Keratinocyte (primary cell): ENCODE measurements around the gene CSRP3. TPM values are rescaled to one million over a fixed set of nuclear protein-coding genes. Genes with fewer than 3 reads are reported as not detected.

ENCODE experiments used
- DNase-seq: peaks from one replicate; pipeline ENCODE4 v3.0.0-alpha.2; 2011; ENCODE audit warnings: low read depth, missing footprints, low spot score
- FAIRE-seq: peaks from 2 replicates; lab custom pipeline; 2011; peaks lifted over from hg19 to GRCh38; lab: Jason Lieb, UNC
- H2AFZ ChIP-seq: 2 replicates; pipeline ENCODE4 v1.6.0; 2012; ENCODE audit warnings: low read length, control low read depth, inconsistent platforms; ENCODE audit not compliant: control insufficient read depth
- H3K27ac ChIP-seq: 2 replicates; pipeline ENCODE4 v1.5.1; 2011; ENCODE audit warnings: low read length; ENCODE audit not compliant: control insufficient read depth, insufficient read depth
- H3K27me3 ChIP-seq: 3 replicates; pipeline ENCODE4 v1.6.0; 2011; ENCODE audit warnings: low read length; ENCODE audit not compliant: control insufficient read depth, insufficient read depth; ENCODE audit errors: extremely low read depth
- H3K36me3 ChIP-seq, 2 experiments: 2 replicates in 1 of 2; 3 replicates in 1 of 2; pipeline ENCODE4 v1.5.1; 2011; ENCODE audit warnings: low read length in 2 of 2, mild to moderate bottlenecking in 1 of 2; ENCODE audit not compliant: control insufficient read depth in 2 of 2, insufficient read depth in 2 of 2; ENCODE audit errors: extremely low read depth in 1 of 2
- H3K4me1 ChIP-seq: 3 replicates; pipeline ENCODE4 v1.5.1; 2011; ENCODE audit warnings: low read length; ENCODE audit not compliant: control insufficient read depth, insufficient read depth; ENCODE audit errors: extremely low read depth
- H3K4me2 ChIP-seq: 3 replicates; pipeline ENCODE4 v1.6.0; 2011; ENCODE audit warnings: low read depth, low read length; ENCODE audit not compliant: control insufficient read depth, insufficient read depth; ENCODE audit errors: extremely low read depth
- H3K4me3 ChIP-seq, 3 experiments: fragments of 200-600 bp in 1 of 3; sonication (generic) in 1 of 3; 2 replicates in 2 of 3; 3 replicates in 1 of 3; pipeline ENCODE4 v1.5.1; 2011 to 2016; ENCODE audit warnings: low read length in 3 of 3, mild to moderate bottlenecking in 3 of 3, control low read depth in 2 of 3, inconsistent platforms in 1 of 3, low read depth in 1 of 3, mixed read lengths in 1 of 3, mixed run types in 1 of 3, moderate library complexity in 1 of 3; ENCODE audit not compliant: control insufficient read depth in 2 of 3, insufficient read depth in 2 of 3; ENCODE audit errors: extremely low read depth in 1 of 3
- H3K79me2 ChIP-seq: 2 replicates; pipeline ENCODE4 v1.6.0; 2012; ENCODE audit warnings: low read length; ENCODE audit not compliant: control insufficient read depth, insufficient read depth
- H3K9ac ChIP-seq: 3 replicates; pipeline ENCODE4 v1.6.0; 2011; ENCODE audit warnings: low read length; ENCODE audit not compliant: control insufficient read depth, insufficient read depth; ENCODE audit errors: extremely low read depth
- H3K9me1 ChIP-seq: 3 replicates; pipeline ENCODE4 v1.6.0; 2011; ENCODE audit warnings: low read length; ENCODE audit not compliant: control insufficient read depth, insufficient read depth; ENCODE audit errors: extremely low read depth
- H3K9me3 ChIP-seq: 2 replicates; pipeline ENCODE4 v1.5.1; 2012; ENCODE audit warnings: low read depth, low read length; ENCODE audit not compliant: control insufficient read depth
- H4K20me1 ChIP-seq: 3 replicates; pipeline ENCODE4 v1.6.0; 2011; ENCODE audit warnings: low read length; ENCODE audit not compliant: control insufficient read depth, insufficient read depth; ENCODE audit errors: extremely low read depth
- CTCF ChIP-seq, 3 experiments: IDR thresholded peaks in 1 of 3; conservative IDR thresholded peaks in 1 of 3; optimal IDR thresholded peaks in 1 of 3; 2 replicates in 2 of 3; 3 replicates in 1 of 3; pipeline versions ENCODE3 to v1.5.1; 2011; ENCODE audit warnings: low read length in 3 of 3, mild to moderate bottlenecking in 3 of 3, moderate library complexity in 2 of 3, control low read depth in 1 of 3, inconsistent platforms in 1 of 3; ENCODE audit not compliant: insufficient read depth in 2 of 3; ENCODE audit errors: extremely low read depth in 1 of 3
- EZH2 ChIP-seq: IDR thresholded peaks from one replicate; pipeline ENCODE4 v1.6.1; 2012; ENCODE audit warnings: inconsistent platforms, mild to moderate bottlenecking, low read length, moderate library complexity
- dilution Hi-C: fragments of 300-500 bp; cut with MboI; formaldehyde crosslinking; loops from one replicate; pipeline ENCODE4 v1.7.0; 2020; ENCODE audit warnings: low sequenced_read_pairs; ENCODE audit not compliant: extremely low pct_ligation_motif_present
- polyA plus RNA-seq, 5 experiments: library from polyadenylated mRNA; depleted of rRNA in 3 of 5; stranded (reverse) in 3 of 5; stranded (forward) in 1 of 5; unstranded in 1 of 5; fragments of >200 nt; gene quantifications; 1 replicate in 1 of 5; 2 replicates in 3 of 5; 3 replicates in 1 of 5; pipeline versions ENCODE4 v1.2.1 to v1.2.3, GENCODE V29; 2011 to 2012; ENCODE audit warnings: missing spikeins in 2 of 5, low read depth in 1 of 5, low replicate concordance in 1 of 5

The CSRP3 gene
- polyA plus RNA-seq, 1 donor (not counting 4 experiments of a cell fraction or from before 2014, with no cell fraction given), result not detected

- H3K4me1 ChIP-seq, result no peaks in the 10 kb centered on the region
- H3K79me2 ChIP-seq, result no peaks in the 10 kb centered on the region
- no peak for FAIRE-seq
- H2AFZ ChIP-seq, result no peak overlapping the region
- no peaks in the 10 kb centered on the region for H4K20me1 ChIP-seq
- no peaks in the 10 kb centered on the region for H3K9me1 ChIP-seq
- TF ChIP-seq CTCF (optimal IDR thresholded peaks at IDR 0.05 in 1 of 3, IDR thresholded peaks at IDR 0.05 in 1 of 3, conservative IDR thresholded peaks at IDR 0.05 in 1 of 3; ENCODE audit: extremely low read depth in 1 of 3, insufficient read depth in 2 of 3, low read length in 3 of 3), result no peak
- TF ChIP-seq EZH2, result no peak
- H3K36me3 ChIP-seq, result no peaks in the 10 kb centered on the region
- H3K27me3 ChIP-seq, result no peaks in the 10 kb centered on the region
- no peak overlapping the region for H3K4me2 ChIP-seq
- no peak for DNase-seq
- no peak overlapping the region for H3K9ac ChIP-seq
- no peak overlapping the region for H3K27ac ChIP-seq
- no peaks in the 10 kb centered on the region for H3K9me3 ChIP-seq
- H3K4me3 ChIP-seq, result no peak overlapping the region
- dilution Hi-C loops, result no loop called here
Measured at GRCh38 chr11:19191530-19192169, 10.1 kb downstream of the CSRP3 start.

GRCh38 chr11:19187833-19188258, 13.9 kb downstream of the CSRP3 start:
- Histone ChIP-seq H4K20me1 (no peaks in the 10 kb centered on the region), H3K4me3 (no peak overlapping the region), H3K9me3 (no peaks in the 10 kb centered on the region), H3K36me3 (no peaks in the 10 kb centered on the region), H3K9ac (no peak overlapping the region), H3K27ac (no peak overlapping the region), H3K4me1 (no peaks in the 10 kb centered on the region), H3K9me1 (no peaks in the 10 kb centered on the region), H2AFZ (no peak overlapping the region), H3K4me2 (no peak overlapping the region), H3K27me3 (no peaks in the 10 kb centered on the region), H3K79me2 (no peaks in the 10 kb centered on the region)
- DNase-seq (no peak), FAIRE-seq (no peak)
- TF ChIP-seq EZH2 (no peak), CTCF (optimal IDR thresholded peaks at IDR 0.05 in 1 of 3, IDR thresholded peaks at IDR 0.05 in 1 of 3, conservative IDR thresholded peaks at IDR 0.05 in 1 of 3; ENCODE audit: extremely low read depth in 1 of 3, insufficient read depth in 2 of 3, low read length in 3 of 3) (no peak)
- dilution Hi-C loops, result no loop called here
